GM12864 (cell line): ENCODE results near the gene BMERB1.
"Not testable (repeated sequence)": the region's sequence is repeated elsewhere in the genome, so short reads cannot be mapped to it uniquely, and the experiment has no call there.

Experiments used
- DNase-seq: peaks from one replicate; pipeline ENCODE4 v3.0.0-alpha.2; 2011; ENCODE audit warnings: low read depth
- H3K4me3 ChIP-seq: 2 replicates; pipeline ENCODE4 v1.5.1; 2011; ENCODE audit warnings: mild to moderate bottlenecking, low read depth, low read length, control low read depth
- TF ChIP-seq, protein P1 (sequence below): IDR thresholded peaks from 2 replicates; pipeline ENCODE4 v1.5.1; 2011; ENCODE audit warnings: low read depth, mild to moderate bottlenecking, moderate library complexity, low read length, control low read depth, inconsistent platforms; ENCODE audit errors: missing control alignments

Gene BMERB1

DNA sequence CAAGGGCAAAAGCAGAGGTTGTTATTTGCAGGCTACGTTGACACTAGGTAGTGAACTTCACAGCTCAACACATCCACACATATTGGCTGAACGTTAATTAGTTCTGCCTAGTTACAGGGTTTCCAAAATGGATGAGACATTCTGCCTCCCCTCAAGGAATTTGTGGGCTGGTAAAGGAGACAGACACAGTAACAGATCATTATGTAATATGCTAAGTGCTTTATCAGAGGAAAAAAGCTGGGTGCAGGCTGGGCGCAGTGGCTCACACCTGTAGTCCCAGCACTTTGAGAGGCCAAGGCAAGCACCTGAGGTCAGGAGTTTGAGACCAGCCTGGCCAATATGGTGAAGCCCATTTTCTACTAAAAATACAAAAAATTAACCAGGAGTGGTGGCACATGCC lies 26.2 kb downstream of the BMERB1 start:
- DNase-seq: no peak
- TF ChIP-seq, protein P1, sequence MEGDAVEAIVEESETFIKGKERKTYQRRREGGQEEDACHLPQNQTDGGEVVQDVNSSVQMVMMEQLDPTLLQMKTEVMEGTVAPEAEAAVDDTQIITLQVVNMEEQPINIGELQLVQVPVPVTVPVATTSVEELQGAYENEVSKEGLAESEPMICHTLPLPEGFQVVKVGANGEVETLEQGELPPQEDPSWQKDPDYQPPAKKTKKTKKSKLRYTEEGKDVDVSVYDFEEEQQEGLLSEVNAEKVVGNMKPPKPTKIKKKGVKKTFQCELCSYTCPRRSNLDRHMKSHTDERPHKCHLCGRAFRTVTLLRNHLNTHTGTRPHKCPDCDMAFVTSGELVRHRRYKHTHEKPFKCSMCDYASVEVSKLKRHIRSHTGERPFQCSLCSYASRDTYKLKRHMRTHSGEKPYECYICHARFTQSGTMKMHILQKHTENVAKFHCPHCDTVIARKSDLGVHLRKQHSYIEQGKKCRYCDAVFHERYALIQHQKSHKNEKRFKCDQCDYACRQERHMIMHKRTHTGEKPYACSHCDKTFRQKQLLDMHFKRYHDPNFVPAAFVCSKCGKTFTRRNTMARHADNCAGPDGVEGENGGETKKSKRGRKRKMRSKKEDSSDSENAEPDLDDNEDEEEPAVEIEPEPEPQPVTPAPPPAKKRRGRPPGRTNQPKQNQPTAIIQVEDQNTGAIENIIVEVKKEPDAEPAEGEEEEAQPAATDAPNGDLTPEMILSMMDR: no peak
- no peak overlapping the region for H3K4me3 ChIP-seq

DNA sequence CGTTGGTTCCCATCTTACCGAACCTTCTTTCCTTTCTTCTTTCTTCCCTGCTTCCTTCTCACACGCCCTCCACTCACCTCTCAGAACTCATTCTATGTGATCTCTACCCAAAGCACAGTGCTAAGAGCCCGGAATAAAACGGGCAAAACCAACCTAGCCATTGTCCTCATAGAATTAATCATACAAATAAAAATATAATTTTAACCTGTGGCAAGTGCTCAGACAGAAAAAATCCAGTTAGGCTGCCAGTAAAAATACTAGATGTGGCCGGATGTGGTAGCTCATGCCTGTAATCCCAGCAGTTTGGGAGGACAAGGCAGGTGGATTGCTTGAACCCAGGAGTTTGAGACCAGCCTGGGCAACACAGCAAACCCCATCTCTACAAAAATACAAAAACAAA lies 27.0 kb downstream of the BMERB1 start:
- DNase-seq: no peak
- TF ChIP-seq, protein P1: no peak
- H3K4me3 ChIP-seq: no peak overlapping the region

DNA sequence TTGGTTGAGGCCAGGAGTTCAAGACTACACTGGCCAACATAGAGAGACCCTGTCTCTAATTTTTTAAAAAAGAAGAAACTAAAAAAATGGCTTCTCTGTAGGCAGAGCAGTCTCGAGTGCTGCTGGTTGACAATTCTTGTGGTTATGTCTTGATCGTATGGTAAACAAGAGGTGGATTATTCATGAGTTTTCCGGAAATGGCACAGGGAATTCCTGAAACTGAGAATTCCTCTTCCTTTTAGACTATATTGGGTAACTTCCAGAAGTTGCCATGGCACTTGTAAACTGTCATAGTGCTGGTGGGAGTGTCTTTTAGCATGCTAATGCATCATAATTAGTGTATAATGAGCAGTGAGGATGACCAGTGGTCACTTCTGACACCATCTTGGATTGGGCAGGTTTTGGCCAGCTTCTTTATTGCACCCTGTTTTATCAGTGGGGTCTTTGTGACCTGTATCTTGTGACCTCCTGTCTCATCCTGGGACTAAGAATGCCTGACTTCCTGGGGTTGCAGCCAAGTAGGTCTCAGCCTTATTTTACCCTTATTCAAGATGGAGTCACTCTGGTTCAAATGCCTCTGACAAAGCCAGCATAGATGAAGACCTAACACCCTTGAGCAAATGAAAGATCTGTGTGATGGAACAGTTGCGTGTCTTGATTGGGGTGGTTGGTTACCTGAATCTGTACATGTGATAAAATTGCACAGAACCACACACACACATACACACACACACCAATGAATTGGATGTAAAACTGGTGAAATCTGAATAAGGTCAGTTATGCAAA lies 30.2 kb downstream of the BMERB1 start:
- TF ChIP-seq, protein P1: no peak
- H3K4me3 ChIP-seq: no peak overlapping the region
- DNase-seq: no peak

DNA sequence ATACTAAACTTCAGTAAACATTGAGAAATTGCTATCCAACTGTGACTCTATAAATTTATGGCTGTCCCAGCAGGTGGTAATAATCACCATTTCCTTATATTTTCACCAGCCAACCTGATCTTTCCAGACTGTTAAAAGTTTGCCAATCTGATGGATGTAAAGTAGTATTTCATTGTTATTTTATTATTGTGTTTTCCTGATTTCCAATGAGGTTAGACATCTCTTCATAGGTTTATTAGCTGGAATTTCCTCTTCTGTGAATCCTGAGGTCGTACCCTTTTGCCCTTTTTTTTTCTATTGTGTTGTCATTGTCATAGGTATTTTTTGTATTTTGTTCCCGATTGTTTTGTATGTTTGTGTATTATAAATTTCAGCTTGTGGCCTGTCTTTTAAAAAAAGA lies 31.7 kb downstream of the BMERB1 start:
- no peak overlapping the region for H3K4me3 ChIP-seq
- no peak for DNase-seq
- TF ChIP-seq, protein P1: no peak

DNA sequence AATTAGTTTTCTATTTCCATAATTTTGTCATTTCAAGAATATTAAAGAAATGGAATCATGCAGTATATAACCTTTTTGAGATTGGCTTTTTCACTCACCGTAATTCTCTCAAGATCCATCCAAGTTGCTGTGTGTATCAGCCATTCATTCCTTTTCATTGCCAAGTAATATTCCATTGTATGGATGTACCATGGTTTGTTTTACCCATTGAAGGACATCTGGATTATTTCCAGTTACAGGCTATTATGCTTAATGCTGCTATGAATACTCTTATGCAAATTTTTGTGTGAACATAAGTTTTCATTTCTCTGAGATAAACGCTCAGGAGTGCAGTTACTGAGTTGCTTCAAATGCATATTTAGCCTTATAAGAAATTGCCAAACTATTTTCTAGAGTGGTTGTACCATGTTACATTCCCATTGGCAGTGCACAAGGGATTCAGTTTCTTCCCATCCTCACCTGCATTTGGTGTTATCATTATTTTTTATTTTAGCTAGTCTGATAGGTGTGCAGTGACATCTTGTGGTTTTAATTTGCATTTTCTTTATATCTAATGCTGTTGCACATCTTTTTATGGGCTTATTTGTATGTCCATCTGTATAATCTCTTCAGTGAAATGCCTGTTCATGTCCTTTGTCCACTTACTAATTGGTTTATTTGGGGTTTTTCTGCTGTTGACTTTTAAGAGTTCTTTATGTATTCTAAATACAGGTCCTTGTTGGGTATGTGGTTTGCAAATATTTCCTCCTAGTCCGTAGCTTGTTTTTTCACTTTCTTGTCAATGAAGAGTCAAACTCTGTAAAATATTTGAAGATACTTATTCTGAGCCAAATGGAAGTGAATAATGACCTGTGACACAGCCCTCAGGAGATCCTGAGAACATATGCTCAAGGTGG lies 32.7 kb downstream of the BMERB1 start:
- TF ChIP-seq, protein P1: peak; percentile 2
- DNase-seq: no peak
- no peak overlapping the region for H3K4me3 ChIP-seq

DNA sequence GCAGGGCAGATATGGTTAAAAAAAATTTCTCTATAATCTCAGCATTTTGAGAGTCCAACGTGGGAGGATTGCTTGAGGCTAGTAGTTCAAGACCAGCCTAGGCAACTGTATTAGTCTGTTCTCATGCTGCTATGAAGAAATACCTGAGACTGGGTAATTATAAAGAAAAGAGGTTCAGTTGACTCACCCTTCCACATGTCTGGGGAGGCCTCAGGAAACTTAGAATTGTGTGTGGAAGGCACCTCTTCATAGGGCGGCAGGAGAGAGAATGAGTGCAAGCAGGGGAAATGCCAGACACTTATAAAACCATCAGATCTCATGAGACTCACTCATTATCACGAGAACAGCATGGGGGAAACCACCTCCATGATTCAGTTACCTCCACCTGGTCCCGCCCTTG lies 42.6 kb downstream of the BMERB1 start:
- not testable (repeated sequence) for DNase-seq, H3K4me3 ChIP-seq

DNA sequence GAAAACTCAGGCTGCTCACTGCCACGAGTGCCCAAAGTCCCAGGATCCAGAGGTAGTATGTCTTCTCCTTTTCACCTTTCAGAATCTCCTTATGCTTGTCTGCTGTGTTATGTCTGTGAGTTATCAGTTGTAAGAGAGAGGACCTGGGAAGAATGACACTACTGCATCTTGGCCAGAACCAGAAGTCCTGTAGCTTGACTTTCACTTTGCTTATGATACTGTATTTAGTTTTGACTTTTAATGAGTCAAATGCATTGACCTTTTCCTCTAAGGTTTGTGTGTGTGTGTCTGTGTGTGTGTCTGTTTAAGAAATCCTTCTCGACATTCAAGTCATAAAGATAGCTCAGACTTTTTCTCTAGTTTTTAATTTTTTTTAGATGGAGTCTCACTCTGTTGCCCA lies 43.4 kb downstream of the BMERB1 start:
- H3K4me3 ChIP-seq: no peak overlapping the region
- TF ChIP-seq, protein P1: no peak
- DNase-seq: no peak
